ENCODE measurements around the gene GGA1.
A peak's percentile ranks its signal among the peaks of the same experiment; 100 is the strongest.

The GGA1 gene

GRCh38 chr22:37664249-37665101 lies 55.8 kb downstream of the GGA1 start:
- H3K36me3 ChIP-seq (ENCODE audit: control insufficient read depth in 2 of 2, insufficient read depth in 2 of 2, low read length in 2 of 2): peaks cover 11 to 16% of the 10 kb centered on the region in 2 donors
- H3K27me3 ChIP-seq (ENCODE audit: control insufficient read depth in 1 of 2, insufficient read depth in 2 of 2, low read length in 2 of 2): no peaks in the 10 kb centered on the region
- no peak overlapping the region for H3K4me3 ChIP-seq (ENCODE audit: low read length in 2 of 2)
- H3K9me3 ChIP-seq (ENCODE audit: control insufficient read depth in 2 of 2, low read length in 2 of 2): no peaks in the 10 kb centered on the region
- no peak overlapping the region for H3K9ac ChIP-seq (ENCODE audit: low read length in 2 of 2)
- peaks cover 42% of the 10 kb centered on the region for H3K4me1 ChIP-seq (ENCODE audit: control insufficient read depth, insufficient read depth, low read length)
- H3K27ac ChIP-seq (ENCODE audit: low read length): peak overlapping the region; percentile 41

- Histone ChIP-seq H3K9ac (ENCODE audit: low read length in 2 of 2) (no peak overlapping the region), H3K27me3 (ENCODE audit: control insufficient read depth in 1 of 2, insufficient read depth in 2 of 2, low read length in 2 of 2) (no peaks in the 10 kb centered on the region), H3K36me3 (ENCODE audit: control insufficient read depth in 2 of 2, insufficient read depth in 2 of 2, low read length in 2 of 2) (peaks cover 11 to 16% of the 10 kb centered on the region in 2 donors), H3K9me3 (ENCODE audit: control insufficient read depth in 2 of 2, low read length in 2 of 2) (no peaks in the 10 kb centered on the region), H3K27ac (ENCODE audit: low read length) (peak overlapping the region; percentile 41), H3K4me1 (ENCODE audit: control insufficient read depth, insufficient read depth, low read length) (peaks cover 34% of the 10 kb centered on the region), H3K4me3 (ENCODE audit: low read length in 2 of 2) (no peak overlapping the region)
These were observed 56.9 kb downstream of the GGA1 start for GRCh38 chr22:37665487-37665886.

GRCh38 chr22:37669586-37669985 lies 61.0 kb downstream of the GGA1 start:
- Histone ChIP-seq H3K27ac (ENCODE audit: low read length) (no peak overlapping the region), H3K4me3 (ENCODE audit: low read length in 2 of 2) (no peak overlapping the region), H3K36me3 (ENCODE audit: control insufficient read depth in 2 of 2, insufficient read depth in 2 of 2, low read length in 2 of 2) (peaks cover 11 to 16% of the 10 kb centered on the region in 2 donors), H3K9me3 (ENCODE audit: control insufficient read depth in 2 of 2, low read length in 2 of 2) (no peaks in the 10 kb centered on the region), H3K4me1 (ENCODE audit: control insufficient read depth, insufficient read depth, low read length) (peaks cover 29% of the 10 kb centered on the region), H3K9ac (ENCODE audit: low read length in 2 of 2) (peak overlapping the region in 1 of 2 donors; percentile 21), H3K27me3 (ENCODE audit: control insufficient read depth in 1 of 2, insufficient read depth in 2 of 2, low read length in 2 of 2) (no peaks in the 10 kb centered on the region)

- Histone ChIP-seq H3K27me3 (ENCODE audit: control insufficient read depth in 1 of 2, insufficient read depth in 2 of 2, low read length in 2 of 2) (no peaks in the 10 kb centered on the region), H3K36me3 (ENCODE audit: control insufficient read depth in 2 of 2, insufficient read depth in 2 of 2, low read length in 2 of 2) (peaks cover 0 to 2% of the 10 kb centered on the region in 2 donors), H3K9me3 (ENCODE audit: control insufficient read depth in 2 of 2, low read length in 2 of 2) (no peaks in the 10 kb centered on the region), H3K4me1 (ENCODE audit: control insufficient read depth, insufficient read depth, low read length) (peaks cover 34% of the 10 kb centered on the region), H3K9ac (ENCODE audit: low read length in 2 of 2) (no peak overlapping the region), H3K27ac (ENCODE audit: low read length) (peak overlapping the region; percentile 94), H3K4me3 (ENCODE audit: low read length in 2 of 2) (no peak overlapping the region)
These were observed 63.7 kb downstream of the GGA1 start for GRCh38 chr22:37672206-37672919.

- Histone ChIP-seq H3K27me3 (ENCODE audit: control insufficient read depth in 1 of 2, insufficient read depth in 2 of 2, low read length in 2 of 2) (no peaks in the 10 kb centered on the region), H3K36me3 (ENCODE audit: control insufficient read depth in 2 of 2, insufficient read depth in 2 of 2, low read length in 2 of 2) (peaks cover 0 to under 1% of the 10 kb centered on the region in 2 donors), H3K4me1 (ENCODE audit: control insufficient read depth, insufficient read depth, low read length) (peaks cover 40% of the 10 kb centered on the region), H3K27ac (ENCODE audit: low read length) (peak overlapping the region; percentile 94), H3K9ac (ENCODE audit: low read length in 2 of 2) (no peak overlapping the region), H3K9me3 (ENCODE audit: control insufficient read depth in 2 of 2, low read length in 2 of 2) (no peaks in the 10 kb centered on the region), H3K4me3 (ENCODE audit: low read length in 2 of 2) (no peak overlapping the region)
These were observed 64.4 kb downstream of the GGA1 start for GRCh38 chr22:37672920-37673455.

- H3K27me3 ChIP-seq (ENCODE audit: control insufficient read depth in 1 of 2, insufficient read depth in 2 of 2, low read length in 2 of 2): no peaks in the 10 kb centered on the region
- peaks cover 0 to 4% of the 10 kb centered on the region in 2 donors for H3K36me3 ChIP-seq (ENCODE audit: control insufficient read depth in 2 of 2, insufficient read depth in 2 of 2, low read length in 2 of 2)
- peak overlapping the region; percentile 51 to 60 for H3K9ac ChIP-seq (ENCODE audit: low read length in 2 of 2)
- H3K4me1 ChIP-seq (ENCODE audit: control insufficient read depth, insufficient read depth, low read length): peaks cover 46% of the 10 kb centered on the region
- H3K4me3 ChIP-seq (ENCODE audit: low read length in 2 of 2): no peak overlapping the region
- peak overlapping the region; percentile 94 for H3K27ac ChIP-seq (ENCODE audit: low read length)
- no peaks in the 10 kb centered on the region for H3K9me3 ChIP-seq (ENCODE audit: control insufficient read depth in 2 of 2, low read length in 2 of 2)
These were observed 65.6 kb downstream of the GGA1 start for GRCh38 chr22:37674248-37674647.

GRCh38 chr22:37674951-37675929 lies 66.6 kb downstream of the GGA1 start, which contains the start of gene LGALS1:
Gene LGALS1, plus strand, starts transcription at chr22:37675636. Its CDS starts 67 bp downstream, at chr22:37675703.
- peaks cover 51% of the 10 kb centered on the region for H3K4me1 ChIP-seq (ENCODE audit: control insufficient read depth, insufficient read depth, low read length)
- H3K4me3 ChIP-seq (ENCODE audit: low read length in 2 of 2): peak within 1 kb of the TSS; percentile 87 to 94
- H3K36me3 ChIP-seq (ENCODE audit: control insufficient read depth in 2 of 2, insufficient read depth in 2 of 2, low read length in 2 of 2): peaks cover 8 to 11% of the 10 kb centered on the region in 2 donors
- peak within 1 kb of the TSS; percentile 94 for H3K27ac ChIP-seq (ENCODE audit: low read length)
- no peaks in the 10 kb centered on the region for H3K9me3 ChIP-seq (ENCODE audit: control insufficient read depth in 2 of 2, low read length in 2 of 2)
- H3K9ac ChIP-seq (ENCODE audit: low read length in 2 of 2): peak within 1 kb of the TSS; percentile 81 to 89
- no peaks in the 10 kb centered on the region for H3K27me3 ChIP-seq (ENCODE audit: control insufficient read depth in 1 of 2, insufficient read depth in 2 of 2, low read length in 2 of 2)

GRCh38 chr22:37675930-37676735 lies 67.5 kb downstream of the GGA1 start:
- H3K27me3 ChIP-seq (ENCODE audit: control insufficient read depth in 1 of 2, insufficient read depth in 2 of 2, low read length in 2 of 2): no peaks in the 10 kb centered on the region
- H3K9ac ChIP-seq (ENCODE audit: low read length in 2 of 2): peak overlapping the region; percentile 81 to 89
- H3K27ac ChIP-seq (ENCODE audit: low read length): peak overlapping the region; percentile 94
- H3K4me3 ChIP-seq (ENCODE audit: low read length in 2 of 2): peak overlapping the region; percentile 87 to 94
- H3K36me3 ChIP-seq (ENCODE audit: control insufficient read depth in 2 of 2, insufficient read depth in 2 of 2, low read length in 2 of 2): peaks cover 8 to 11% of the 10 kb centered on the region in 2 donors
- peaks cover 56% of the 10 kb centered on the region for H3K4me1 ChIP-seq (ENCODE audit: control insufficient read depth, insufficient read depth, low read length)
- no peaks in the 10 kb centered on the region for H3K9me3 ChIP-seq (ENCODE audit: control insufficient read depth in 2 of 2, low read length in 2 of 2)

GRCh38 chr22:37676736-37677492 lies 68.3 kb downstream of the GGA1 start:
- Histone ChIP-seq H3K4me3 (ENCODE audit: low read length in 2 of 2) (peak overlapping the region; percentile 87 to 94), H3K9me3 (ENCODE audit: control insufficient read depth in 2 of 2, low read length in 2 of 2) (no peaks in the 10 kb centered on the region), H3K36me3 (ENCODE audit: control insufficient read depth in 2 of 2, insufficient read depth in 2 of 2, low read length in 2 of 2) (peaks cover 8 to 11% of the 10 kb centered on the region in 2 donors), H3K9ac (ENCODE audit: low read length in 2 of 2) (peak overlapping the region; percentile 80 to 81), H3K27ac (ENCODE audit: low read length) (peak overlapping the region; percentile 94), H3K4me1 (ENCODE audit: control insufficient read depth, insufficient read depth, low read length) (peaks cover 64% of the 10 kb centered on the region), H3K27me3 (ENCODE audit: control insufficient read depth in 1 of 2, insufficient read depth in 2 of 2, low read length in 2 of 2) (no peaks in the 10 kb centered on the region)

Data from stomach smooth muscle (tissue), 2 donors.